SK-N-SH treated with all-trans-retinoic acid at 6 μM for 48 hours (cell line): ENCODE data around the gene S100PBP.

Experiments used
- ARNTL ChIP-seq: fragments of 450-650 bp; formaldehyde crosslinking; IDR thresholded peaks from 2 replicates; pipeline ENCODE4 v1.5.0; 2020; ENCODE audit warnings: low read depth, mild to moderate bottlenecking, moderate library complexity, borderline replicate concordance
- BACH2 ChIP-seq: fragments of 250-450 bp; sonication (Bioruptor Pico); IDR thresholded peaks from 2 replicates; pipeline ENCODE4 v1.9.0; 2021; ENCODE audit warnings: mild to moderate bottlenecking, borderline replicate concordance
- CSDC2 ChIP-seq: fragments of 250-450 bp; sonication (Bioruptor Pico); IDR thresholded peaks from 2 replicates; pipeline ENCODE4 v1.5.0; 2020; ENCODE audit warnings: mild to moderate bottlenecking, moderate library complexity
- CSRNP3 ChIP-seq: fragments of 250-450 bp; sonication (Bioruptor Pico); IDR thresholded peaks from 2 replicates; pipeline ENCODE4 v1.5.1; 2021; ENCODE audit warnings: mild to moderate bottlenecking, moderate library complexity
- GLIS3 ChIP-seq: fragments of 250-450 bp; sonication (Bioruptor Pico); IDR thresholded peaks from 2 replicates; pipeline ENCODE4 v1.5.0; 2020; ENCODE audit warnings: mild to moderate bottlenecking, moderate library complexity
- POU6F1 ChIP-seq: fragments of 250-450 bp; sonication (Bioruptor Pico); IDR thresholded peaks from 2 replicates; pipeline ENCODE4 v1.8.0; 2021; ENCODE audit warnings: low read depth, mild to moderate bottlenecking, moderate library complexity, borderline replicate concordance
- PPARA ChIP-seq: fragments of 250-450 bp; sonication (Bioruptor Pico); IDR thresholded peaks from 2 replicates; pipeline ENCODE4 v1.5.0; 2020; ENCODE audit warnings: mild to moderate bottlenecking, borderline replicate concordance
- ZNF70 ChIP-seq: fragments of 450-650 bp; formaldehyde crosslinking; IDR thresholded peaks from 2 replicates; pipeline ENCODE4 v1.5.0; 2020; ENCODE audit warnings: mild to moderate bottlenecking, moderate library complexity

GRCh38 chr1:32904797-32905196 lies 87.3 kb downstream of the S100PBP start:
- TF ChIP-seq ZNF70 (no peak), CSDC2 (CRISPR knock-in tag) (no peak), ARNTL (CRISPR knock-in tag) (no peak), BACH2 (no peak), GLIS3 (CRISPR knock-in tag) (no peak), CSRNP3 (no peak), PPARA (CRISPR knock-in tag) (no peak), POU6F1 (CRISPR knock-in tag) (no peak)
